ENCODE results near the gene SLC34A2. TPM values are rescaled to one million over a fixed set of nuclear protein-coding genes. Genes with fewer than 3 reads are reported as not detected.

Gene SLC34A2
- total and polyA plus RNA-seq, 2 experiments from 2014 or later: 0.73 to 0.80 TPM

DNA sequence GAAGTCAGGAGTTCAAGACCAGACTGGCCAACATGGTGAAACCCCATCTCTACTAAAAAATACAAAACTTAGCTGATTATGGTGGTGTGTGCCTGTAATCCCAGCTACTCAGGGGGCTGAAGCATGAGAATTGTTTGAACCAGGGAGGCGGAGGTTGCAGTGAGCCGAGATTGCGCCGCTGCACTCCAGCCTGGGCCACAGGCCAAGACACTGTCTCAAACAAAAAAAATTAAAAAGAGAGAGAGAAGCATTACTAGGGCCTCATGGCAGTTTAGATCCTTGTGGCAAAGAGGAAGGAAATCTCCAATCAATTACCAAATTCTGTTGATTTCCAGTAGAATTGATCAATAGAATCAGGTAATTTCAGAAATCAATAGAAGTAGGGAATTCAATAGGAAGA is 16.8 kb upstream of the SLC34A2 start:
- no peak overlapping the region for H3K27ac ChIP-seq (ENCODE audit: low read depth)
- TF ChIP-seq CREB1 (CRISPR knock-in tag; IDR thresholded peaks at IDR 0.05; ENCODE audit: low read depth) (no peak), EZH2 (IDR thresholded peaks at IDR 0.05; ENCODE audit: low read depth, unreplicated experiment) (no peak), ZNF331 (CRISPR knock-in tag; IDR thresholded peaks at IDR 0.05; ENCODE audit: low read depth) (no peak), NANOG (IDR thresholded peaks at IDR 0.05; ENCODE audit: borderline replicate concordance) (no peak), POLR2AphosphoS5 (IDR thresholded peaks at IDR 0.05; ENCODE audit: low read depth) (no peak), STAT1 (IDR thresholded peaks at IDR 0.05; ENCODE audit: unreplicated experiment) (no peak), EZH2phosphoT487 (IDR thresholded peaks at IDR 0.05; ENCODE audit: unreplicated experiment) (no peak), JUNB (IDR thresholded peaks at IDR 0.05; ENCODE audit: unreplicated experiment) (no peak)
- TF ChIP-seq, protein P1, sequence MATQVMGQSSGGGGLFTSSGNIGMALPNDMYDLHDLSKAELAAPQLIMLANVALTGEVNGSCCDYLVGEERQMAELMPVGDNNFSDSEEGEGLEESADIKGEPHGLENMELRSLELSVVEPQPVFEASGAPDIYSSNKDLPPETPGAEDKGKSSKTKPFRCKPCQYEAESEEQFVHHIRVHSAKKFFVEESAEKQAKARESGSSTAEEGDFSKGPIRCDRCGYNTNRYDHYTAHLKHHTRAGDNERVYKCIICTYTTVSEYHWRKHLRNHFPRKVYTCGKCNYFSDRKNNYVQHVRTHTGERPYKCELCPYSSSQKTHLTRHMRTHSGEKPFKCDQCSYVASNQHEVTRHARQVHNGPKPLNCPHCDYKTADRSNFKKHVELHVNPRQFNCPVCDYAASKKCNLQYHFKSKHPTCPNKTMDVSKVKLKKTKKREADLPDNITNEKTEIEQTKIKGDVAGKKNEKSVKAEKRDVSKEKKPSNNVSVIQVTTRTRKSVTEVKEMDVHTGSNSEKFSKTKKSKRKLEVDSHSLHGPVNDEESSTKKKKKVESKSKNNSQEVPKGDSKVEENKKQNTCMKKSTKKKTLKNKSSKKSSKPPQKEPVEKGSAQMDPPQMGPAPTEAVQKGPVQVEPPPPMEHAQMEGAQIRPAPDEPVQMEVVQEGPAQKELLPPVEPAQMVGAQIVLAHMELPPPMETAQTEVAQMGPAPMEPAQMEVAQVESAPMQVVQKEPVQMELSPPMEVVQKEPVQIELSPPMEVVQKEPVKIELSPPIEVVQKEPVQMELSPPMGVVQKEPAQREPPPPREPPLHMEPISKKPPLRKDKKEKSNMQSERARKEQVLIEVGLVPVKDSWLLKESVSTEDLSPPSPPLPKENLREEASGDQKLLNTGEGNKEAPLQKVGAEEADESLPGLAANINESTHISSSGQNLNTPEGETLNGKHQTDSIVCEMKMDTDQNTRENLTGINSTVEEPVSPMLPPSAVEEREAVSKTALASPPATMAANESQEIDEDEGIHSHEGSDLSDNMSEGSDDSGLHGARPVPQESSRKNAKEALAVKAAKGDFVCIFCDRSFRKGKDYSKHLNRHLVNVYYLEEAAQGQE (IDR thresholded peaks at IDR 0.05; ENCODE audit: unreplicated experiment): no peak
- TF ChIP-seq, protein P2, sequence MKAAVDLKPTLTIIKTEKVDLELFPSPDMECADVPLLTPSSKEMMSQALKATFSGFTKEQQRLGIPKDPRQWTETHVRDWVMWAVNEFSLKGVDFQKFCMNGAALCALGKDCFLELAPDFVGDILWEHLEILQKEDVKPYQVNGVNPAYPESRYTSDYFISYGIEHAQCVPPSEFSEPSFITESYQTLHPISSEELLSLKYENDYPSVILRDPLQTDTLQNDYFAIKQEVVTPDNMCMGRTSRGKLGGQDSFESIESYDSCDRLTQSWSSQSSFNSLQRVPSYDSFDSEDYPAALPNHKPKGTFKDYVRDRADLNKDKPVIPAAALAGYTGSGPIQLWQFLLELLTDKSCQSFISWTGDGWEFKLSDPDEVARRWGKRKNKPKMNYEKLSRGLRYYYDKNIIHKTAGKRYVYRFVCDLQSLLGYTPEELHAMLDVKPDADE (IDR thresholded peaks at IDR 0.05): no peak
- TF ChIP-seq, protein P3, sequence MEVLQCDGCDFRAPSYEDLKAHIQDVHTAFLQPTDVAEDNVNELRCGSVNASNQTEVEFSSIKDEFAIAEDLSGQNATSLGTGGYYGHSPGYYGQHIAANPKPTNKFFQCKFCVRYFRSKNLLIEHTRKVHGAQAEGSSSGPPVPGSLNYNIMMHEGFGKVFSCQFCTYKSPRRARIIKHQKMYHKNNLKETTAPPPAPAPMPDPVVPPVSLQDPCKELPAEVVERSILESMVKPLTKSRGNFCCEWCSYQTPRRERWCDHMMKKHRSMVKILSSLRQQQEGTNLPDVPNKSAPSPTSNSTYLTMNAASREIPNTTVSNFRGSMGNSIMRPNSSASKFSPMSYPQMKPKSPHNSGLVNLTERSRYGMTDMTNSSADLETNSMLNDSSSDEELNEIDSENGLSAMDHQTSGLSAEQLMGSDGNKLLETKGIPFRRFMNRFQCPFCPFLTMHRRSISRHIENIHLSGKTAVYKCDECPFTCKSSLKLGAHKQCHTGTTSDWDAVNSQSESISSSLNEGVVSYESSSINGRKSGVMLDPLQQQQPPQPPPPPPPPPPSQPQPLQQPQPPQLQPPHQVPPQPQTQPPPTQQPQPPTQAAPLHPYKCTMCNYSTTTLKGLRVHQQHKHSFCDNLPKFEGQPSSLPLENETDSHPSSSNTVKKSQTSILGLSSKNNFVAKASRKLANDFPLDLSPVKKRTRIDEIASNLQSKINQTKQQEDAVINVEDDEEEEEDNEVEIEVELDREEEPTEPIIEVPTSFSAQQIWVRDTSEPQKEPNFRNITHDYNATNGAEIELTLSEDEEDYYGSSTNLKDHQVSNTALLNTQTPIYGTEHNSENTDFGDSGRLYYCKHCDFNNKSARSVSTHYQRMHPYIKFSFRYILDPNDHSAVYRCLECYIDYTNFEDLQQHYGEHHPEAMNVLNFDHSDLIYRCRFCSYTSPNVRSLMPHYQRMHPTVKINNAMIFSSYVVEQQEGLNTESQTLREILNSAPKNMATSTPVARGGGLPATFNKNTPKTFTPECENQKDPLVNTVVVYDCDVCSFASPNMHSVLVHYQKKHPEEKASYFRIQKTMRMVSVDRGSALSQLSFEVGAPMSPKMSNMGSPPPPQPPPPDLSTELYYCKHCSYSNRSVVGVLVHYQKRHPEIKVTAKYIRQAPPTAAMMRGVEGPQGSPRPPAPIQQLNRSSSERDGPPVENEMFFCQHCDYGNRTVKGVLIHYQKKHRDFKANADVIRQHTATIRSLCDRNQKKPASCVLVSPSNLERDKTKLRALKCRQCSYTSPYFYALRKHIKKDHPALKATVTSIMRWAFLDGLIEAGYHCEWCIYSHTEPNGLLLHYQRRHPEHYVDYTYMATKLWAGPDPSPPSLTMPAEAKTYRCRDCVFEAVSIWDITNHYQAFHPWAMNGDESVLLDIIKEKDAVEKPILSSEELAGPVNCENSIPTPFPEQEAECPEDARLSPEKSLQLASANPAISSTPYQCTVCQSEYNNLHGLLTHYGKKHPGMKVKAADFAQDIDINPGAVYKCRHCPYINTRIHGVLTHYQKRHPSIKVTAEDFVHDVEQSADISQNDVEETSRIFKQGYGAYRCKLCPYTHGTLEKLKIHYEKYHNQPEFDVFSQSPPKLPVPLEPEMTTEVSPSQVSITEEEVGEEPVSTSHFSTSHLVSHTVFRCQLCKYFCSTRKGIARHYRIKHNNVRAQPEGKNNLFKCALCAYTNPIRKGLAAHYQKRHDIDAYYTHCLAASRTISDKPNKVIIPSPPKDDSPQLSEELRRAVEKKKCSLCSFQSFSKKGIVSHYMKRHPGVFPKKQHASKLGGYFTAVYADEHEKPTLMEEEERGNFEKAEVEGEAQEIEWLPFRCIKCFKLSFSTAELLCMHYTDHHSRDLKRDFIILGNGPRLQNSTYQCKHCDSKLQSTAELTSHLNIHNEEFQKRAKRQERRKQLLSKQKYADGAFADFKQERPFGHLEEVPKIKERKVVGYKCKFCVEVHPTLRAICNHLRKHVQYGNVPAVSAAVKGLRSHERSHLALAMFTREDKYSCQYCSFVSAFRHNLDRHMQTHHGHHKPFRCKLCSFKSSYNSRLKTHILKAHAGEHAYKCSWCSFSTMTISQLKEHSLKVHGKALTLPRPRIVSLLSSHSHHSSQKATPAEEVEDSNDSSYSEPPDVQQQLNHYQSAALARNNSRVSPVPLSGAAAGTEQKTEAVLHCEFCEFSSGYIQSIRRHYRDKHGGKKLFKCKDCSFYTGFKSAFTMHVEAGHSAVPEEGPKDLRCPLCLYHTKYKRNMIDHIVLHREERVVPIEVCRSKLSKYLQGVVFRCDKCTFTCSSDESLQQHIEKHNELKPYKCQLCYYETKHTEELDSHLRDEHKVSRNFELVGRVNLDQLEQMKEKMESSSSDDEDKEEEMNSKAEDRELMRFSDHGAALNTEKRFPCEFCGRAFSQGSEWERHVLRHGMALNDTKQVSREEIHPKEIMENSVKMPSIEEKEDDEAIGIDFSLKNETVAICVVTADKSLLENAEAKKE (CRISPR knock-in tag; IDR thresholded peaks at IDR 0.05): no peak
- H3K4me1 Mint-ChIP-seq: no peaks in the 10 kb centered on the region
- H3K9me2 ChIP-seq (ENCODE audit: insufficient read depth): no peaks in the 10 kb centered on the region
- no peaks in the 10 kb centered on the region for H3K36me3 ChIP-seq (ENCODE audit: insufficient read depth)
- ATAC-seq (no peak), DNase-seq (ENCODE audit: low spot score) (no peak)
- H4K20me1 ChIP-seq (replicated peaks; ENCODE audit: insufficient read depth): no peaks in the 10 kb centered on the region
- H3K27me3 ChIP-seq (ENCODE audit: insufficient read depth): no peaks in the 10 kb centered on the region
- no peak overlapping the region for H3K4me3 ChIP-seq
- H3K27me3 Mint-ChIP-seq (ENCODE audit: insufficient read depth, low read depth, poor library complexity): peaks cover 19% of the 10 kb centered on the region
- no peak overlapping the region for H3K4me2 ChIP-seq
- no peaks in the 10 kb centered on the region for H3K4me1 ChIP-seq (ENCODE audit: insufficient read depth)
- H2AFZ ChIP-seq: no peak overlapping the region
- H3K27ac Mint-ChIP-seq: no peak overlapping the region
- no peaks in the 10 kb centered on the region for H3F3A ChIP-seq (replicated peaks; ENCODE audit: low read depth)
- no peak overlapping the region for H3K4me3 Mint-ChIP-seq
- no peaks in the 10 kb centered on the region; the same call in 2 of the 3 replicates for H3K36me3 Mint-ChIP-seq (ENCODE audit: low read depth)
- H3K9me3 Mint-ChIP-seq: no peaks in the 10 kb centered on the region
- H3K79me2 ChIP-seq (replicated peaks; ENCODE audit: insufficient read depth): no peaks in the 10 kb centered on the region

Data from GM23338 (cell line).